ENCODE measurements around the gene CEP20.
"Not testable (repeated sequence)": the region's sequence is repeated elsewhere in the genome, so short reads cannot be mapped to it uniquely, and the experiment has no call there.

CEP20 gene

DNA sequence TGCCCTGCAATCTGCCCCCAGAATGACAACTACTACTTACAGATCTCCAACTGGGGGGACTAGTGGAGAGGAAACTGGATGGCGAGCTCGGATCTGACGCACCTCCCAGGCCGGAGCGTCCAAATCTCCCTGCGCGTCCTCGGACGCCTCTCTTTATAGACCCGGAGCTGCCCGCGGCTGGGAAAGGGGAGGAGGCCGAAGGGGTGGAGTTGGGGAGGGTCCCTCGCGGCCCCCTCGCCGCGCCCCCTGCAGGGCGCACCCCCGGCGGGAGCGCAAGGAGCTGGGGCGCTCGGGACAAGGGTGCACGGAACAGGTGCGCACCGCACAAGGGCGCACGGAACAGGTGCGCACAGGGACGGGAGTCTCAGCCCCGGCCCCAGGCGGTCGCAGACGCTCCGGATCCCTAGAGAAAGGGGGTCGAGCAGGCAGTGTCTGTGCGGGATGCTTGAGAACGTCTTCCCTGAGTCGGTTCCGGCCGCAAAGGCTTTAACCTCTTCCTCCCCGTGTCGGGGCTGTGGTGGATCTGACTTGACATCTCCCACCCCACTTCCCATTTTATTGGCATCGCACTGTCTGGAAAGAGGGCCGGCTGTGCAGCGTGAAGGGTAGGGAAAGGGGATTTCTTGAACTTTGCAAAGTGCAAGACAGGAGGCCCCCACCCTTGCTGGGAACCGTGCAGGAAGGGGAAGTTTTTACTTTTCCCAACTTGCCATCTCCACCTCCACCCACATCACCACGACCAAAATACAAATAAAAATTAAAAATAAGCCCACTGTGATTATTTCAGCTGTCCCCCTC is 31.3 kb downstream of the CEP20 start, which contains the start of gene MYH11:
Gene MYH11 (minus strand): TSS at position 128 of the 798 bp plus-strand sequence. CDS start 18,776 bp downstream, outside the sequence.
- no peak for DNase-seq

DNA sequence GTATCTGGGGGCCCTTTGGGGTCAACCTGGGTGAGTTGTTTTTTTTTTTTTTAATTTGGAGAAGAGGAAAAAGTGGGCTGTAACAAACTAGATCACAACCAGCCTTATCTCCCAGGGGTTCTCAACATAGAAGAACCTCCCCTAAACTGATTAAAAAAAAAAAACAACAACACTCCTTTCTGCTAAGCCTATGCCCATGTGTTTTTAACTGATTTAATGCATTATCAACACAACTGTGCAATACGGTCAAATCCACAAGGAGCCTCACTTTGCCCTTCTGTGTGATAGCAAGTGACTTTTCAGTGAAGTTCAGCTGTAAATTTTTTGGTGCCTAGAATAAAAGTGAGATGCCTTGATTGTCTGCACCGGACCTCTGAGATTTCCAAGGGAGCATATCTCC is 32.2 kb downstream of the CEP20 start:
- DNase-seq: no peak

- DNase-seq: no peak
These were observed 32.7 kb downstream of the CEP20 start for GRCh38 chr16:15855704-15856003.

DNA sequence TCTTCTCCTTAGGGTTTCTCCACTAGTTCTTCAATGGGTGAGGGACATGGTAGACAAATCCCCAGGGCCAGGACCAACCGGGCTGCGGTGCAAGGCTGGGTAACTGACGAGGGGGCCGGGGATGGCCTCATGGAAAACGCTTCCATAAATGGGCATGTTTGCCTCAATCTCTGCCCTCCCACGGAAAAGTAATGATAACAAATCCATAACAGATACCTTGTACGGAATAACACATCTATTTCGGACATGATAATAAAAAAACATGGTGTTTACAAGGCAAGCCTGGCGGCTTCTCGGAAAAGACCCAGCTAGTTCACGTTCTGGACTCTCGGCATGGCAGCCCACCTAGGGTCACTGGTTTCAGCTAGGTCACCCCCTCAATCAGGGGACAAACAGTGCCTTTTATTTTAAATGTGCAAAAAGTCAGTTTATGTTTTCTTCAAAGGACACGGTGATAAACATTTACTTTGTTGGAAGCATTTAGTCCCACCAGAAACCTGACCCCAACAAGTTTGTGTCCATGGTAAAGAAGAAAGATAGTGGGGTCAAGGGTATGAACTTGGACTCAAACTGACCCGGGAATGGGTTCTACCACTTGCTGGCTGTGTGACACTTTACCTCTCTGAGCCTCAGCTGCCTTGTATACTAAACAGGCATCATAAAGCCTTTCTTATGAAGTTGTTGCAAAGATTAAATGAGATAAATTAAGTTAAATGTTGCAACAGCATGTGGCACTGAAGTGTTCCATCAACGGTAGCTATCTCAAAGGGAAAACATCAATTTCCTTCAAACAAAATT is 33.3 kb downstream of the CEP20 start:
- DNase-seq: no peak

DNA sequence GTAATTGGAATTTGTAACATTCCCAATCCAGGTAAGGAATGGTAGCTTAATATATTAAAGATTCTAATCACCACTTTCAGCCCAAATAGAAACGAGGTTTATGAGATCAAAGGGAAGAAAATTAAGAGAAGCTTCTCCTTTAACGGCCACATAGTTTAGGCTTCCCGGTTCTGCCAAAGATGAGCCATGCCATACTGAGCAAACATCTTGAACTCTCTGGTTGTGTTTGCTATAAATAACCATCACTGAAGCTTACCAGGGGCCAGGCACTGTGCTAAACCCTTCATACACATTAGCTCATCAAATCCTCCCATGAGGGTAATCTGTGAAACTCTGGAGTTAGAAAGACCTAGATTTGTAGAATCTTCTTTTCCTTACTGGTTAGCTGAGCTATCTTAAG is 34.3 kb downstream of the CEP20 start:
- no peak for DNase-seq

DNA sequence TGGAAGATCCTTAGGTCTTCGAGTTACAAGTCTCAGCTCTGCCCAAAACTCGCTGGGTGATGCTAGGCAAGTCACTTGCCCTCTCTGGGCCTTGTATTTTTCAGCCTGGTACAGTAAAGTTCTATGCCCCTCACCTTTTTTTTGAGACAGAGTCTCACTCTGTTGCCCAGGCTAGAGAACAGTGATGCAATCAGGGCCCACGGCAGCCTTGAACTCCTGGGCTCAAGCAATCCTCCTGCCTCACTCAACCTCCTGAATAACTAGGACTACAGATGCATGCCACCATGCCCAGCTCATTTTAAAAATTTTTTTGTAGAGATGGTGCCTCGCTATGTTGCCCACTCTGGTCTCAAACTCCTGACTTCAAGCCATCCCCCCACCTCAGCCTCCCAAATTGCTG is 35.4 kb downstream of the CEP20 start:
- DNase-seq: no peak

GRCh38 chr16:15850555-15850954 is 37.8 kb downstream of the CEP20 start:
- not testable (repeated sequence) for DNase-seq

DNA sequence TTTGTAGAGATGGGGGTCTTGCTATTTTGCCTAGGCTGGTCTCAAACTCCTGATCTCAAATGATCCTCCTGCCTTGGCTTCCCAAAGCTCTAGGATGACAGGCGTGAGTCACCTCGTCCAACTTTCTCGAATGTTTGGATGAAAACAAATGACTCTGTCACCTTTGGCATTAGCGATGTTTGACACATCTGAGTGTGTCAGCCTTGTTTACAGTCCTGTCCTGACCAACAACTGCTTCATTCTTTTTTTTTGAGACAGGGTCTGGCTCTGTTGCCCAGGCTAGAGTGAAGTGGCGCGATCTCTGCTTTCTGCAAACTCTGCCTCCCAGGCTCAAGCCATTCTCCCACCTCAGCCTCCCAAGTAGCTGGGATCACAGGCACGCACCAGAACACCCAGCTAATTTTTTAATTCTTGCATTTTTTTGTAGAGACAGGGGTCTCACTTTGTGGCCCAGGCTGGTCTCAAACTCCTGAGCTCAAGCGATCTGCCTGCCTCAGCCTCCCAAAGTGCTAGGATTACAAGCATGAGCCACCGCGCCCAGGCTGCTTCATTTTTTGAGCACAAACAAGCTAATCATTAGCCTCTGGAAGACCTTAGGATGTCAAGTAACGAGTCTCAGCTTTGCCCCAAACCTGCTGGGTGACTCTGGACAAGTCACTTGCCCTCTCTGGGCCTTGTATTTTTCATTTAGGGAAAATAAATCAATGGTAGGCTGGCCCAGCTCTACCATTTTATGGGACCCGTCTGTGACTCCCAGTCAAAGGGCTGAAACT is 39.0 kb downstream of the CEP20 start:
- DNase-seq: no peak

GRCh38 chr16:15847611-15848175 is 40.7 kb downstream of the CEP20 start:
- DNase-seq: no peak

- no peak for DNase-seq
These were observed 41.9 kb downstream of the CEP20 start for GRCh38 chr16:15846510-15846909.

GRCh38 chr16:15843635-15844279 is 44.6 kb downstream of the CEP20 start:
- DNase-seq: no peak

- not testable (repeated sequence) for DNase-seq
These were observed 49.2 kb downstream of the CEP20 start for GRCh38 chr16:15839204-15839603.

DNA sequence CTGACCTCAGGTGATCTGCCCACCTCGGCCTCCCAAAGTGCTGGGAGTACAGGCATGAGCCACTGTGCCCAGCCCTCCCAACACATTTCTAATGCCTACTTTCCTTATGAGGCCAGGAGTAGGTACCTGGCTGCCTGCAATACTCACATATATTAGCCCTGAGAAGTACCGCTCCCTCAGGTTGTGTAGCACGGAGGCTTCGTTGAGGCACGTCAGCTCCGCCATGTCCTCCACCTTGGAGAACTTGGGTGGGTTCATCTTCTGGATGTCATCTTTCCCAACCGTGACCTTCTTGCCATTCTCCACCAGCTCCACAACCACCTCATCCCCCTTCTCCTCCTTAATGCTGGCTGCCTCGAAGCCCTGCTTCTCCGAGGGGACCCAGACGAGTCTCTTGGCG is 50.6 kb downstream of the CEP20 start:
- DNase-seq: no peak

- DNase-seq: no peak
These were observed 51.3 kb downstream of the CEP20 start for GRCh38 chr16:15836965-15837611.

DNA sequence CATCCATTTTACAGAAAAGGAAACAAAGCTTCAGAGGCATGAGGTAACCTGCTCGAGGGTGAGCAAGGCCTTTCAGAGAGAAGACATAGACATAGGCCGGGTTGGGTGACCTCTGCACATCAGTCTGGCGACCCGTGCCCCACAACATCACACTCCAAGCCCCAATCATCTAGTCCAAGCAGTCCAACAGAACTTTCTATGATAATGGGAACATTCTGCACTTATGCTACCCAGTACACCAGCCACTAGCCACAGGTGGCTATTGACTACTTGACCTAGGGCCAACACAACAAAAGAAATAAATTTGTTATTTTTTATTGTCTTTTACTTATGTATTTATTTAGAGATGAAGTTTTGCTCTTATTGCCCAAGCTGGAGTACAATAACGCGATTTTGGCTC is 52.3 kb downstream of the CEP20 start:
- DNase-seq: no peak

DNA sequence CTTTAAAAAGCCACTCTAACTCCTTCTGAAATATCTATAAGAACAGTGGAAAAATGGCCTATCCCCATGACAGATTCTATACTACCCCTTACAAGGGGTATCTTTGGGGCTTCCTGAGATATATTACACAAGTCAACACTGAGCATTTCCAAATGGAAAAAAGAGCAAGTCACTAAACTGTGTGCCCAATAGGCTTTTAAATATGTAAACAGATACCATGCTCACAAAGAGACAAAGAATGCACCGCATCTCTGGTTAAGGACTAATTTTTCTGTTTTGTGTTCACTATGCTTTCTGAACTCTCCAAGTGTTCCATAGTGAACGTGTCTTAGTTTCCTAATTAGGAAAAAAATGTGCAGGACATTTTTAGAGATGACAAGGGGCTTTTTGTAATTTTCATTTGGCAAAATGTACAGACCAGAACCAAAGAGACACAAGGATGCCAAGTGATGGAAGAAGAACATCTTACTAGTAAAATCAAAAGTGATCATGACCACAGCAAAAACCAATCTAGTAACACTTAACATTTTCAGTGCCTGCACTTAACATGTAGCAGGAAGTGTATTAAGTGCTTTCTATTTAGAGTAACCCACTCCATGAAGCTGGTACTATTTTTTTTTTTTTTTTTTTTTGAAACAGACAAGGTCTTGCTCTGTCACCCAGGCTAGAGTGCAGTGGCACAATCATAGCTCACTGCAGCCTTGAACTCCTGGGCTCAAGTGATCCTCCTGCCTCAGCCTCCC is 53.1 kb downstream of the CEP20 start:
- no peak for DNase-seq

DNA sequence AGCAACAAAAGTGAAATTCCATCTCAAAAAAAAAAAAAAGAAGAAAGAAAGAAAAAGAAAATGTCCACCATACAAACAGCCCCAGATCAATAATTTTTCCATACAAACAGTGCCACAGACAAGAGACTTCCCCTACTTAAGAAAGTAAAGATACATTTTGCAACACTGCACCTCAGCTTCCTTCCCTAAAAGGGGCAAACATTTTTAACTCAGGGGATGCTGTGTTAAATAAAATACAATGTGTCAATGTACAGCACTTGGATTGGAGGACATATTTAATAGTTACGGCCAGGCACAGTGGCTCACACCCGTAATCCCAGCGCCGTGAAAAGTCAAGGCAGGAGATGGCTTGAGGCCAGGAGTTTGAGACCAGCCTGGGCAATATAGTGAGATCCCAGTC is 53.9 kb downstream of the CEP20 start:
- no peak for DNase-seq

DNA sequence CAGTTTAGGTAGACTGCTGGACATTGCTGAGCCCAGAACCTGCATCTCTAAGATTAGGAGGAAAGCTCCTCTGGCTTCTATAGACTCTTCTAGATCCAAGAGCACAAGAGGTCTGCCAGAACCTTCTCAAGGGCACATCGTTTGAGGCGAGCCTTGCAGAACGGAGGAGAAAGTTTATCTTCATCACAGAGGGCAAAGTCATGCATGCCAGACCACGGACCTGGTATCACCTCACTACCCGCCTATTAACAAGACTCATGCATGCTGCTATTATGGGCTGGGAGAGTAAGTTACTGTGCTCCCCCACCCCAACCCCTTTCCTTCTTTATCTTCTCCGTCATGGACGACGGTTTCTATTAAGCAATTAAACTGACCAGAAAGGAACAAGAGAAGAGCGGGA is 54.9 kb downstream of the CEP20 start:
- DNase-seq: no peak

GRCh38 chr16:15832241-15832640 is 56.2 kb downstream of the CEP20 start:
- DNase-seq: no peak

- DNase-seq: no peak
These were observed 57.5 kb downstream of the CEP20 start for GRCh38 chr16:15830832-15831451.

GRCh38 chr16:15829460-15829859 is 58.9 kb downstream of the CEP20 start:
- peak; percentile 51 for DNase-seq
